ENCODE measurements around the gene MRPL9. TPM values are rescaled to one million over a fixed set of nuclear protein-coding genes. Genes with fewer than 3 reads are reported as not detected.
"Not testable (repeated sequence)": the region's sequence is repeated elsewhere in the genome, so short reads cannot be mapped to it uniquely, and the experiment has no call there.

Gene MRPL9
- polyA plus RNA-seq, 4 donors = 114 to 130 (median 121) TPM

- DNase-seq (ENCODE audit: low read depth in 4 of 4, low spot score in 3 of 4) = no peak
Measured at GRCh38 chr1:151739590-151740355, 23.5 kb downstream of the MRPL9 start.

- no peak for DNase-seq (ENCODE audit: low read depth in 4 of 4, low spot score in 3 of 4)
Measured at GRCh38 chr1:151737479-151737878, 25.8 kb downstream of the MRPL9 start.

GRCh38 chr1:151737026-151737425 is 26.3 kb downstream of the MRPL9 start:
- no peak for DNase-seq (ENCODE audit: low read depth in 4 of 4, low spot score in 3 of 4)

GRCh38 chr1:151733995-151734394 is 29.3 kb downstream of the MRPL9 start:
- not testable (repeated sequence) for DNase-seq (ENCODE audit: low read depth in 4 of 4, low spot score in 3 of 4)

GRCh38 chr1:151733126-151733525 is 30.2 kb downstream of the MRPL9 start:
- no peak for DNase-seq (ENCODE audit: low read depth in 4 of 4, low spot score in 3 of 4)

- DNase-seq (ENCODE audit: low read depth in 4 of 4, low spot score in 3 of 4) = no peak
Measured at GRCh38 chr1:151729966-151730291, 33.4 kb downstream of the MRPL9 start.

GRCh38 chr1:151729157-151729965 is 33.9 kb downstream of the MRPL9 start:
- DNase-seq (ENCODE audit: low read depth in 4 of 4, low spot score in 3 of 4) = no peak

- no peak for DNase-seq (ENCODE audit: low read depth in 4 of 4, low spot score in 3 of 4)
Measured at GRCh38 chr1:151728151-151729054, 34.9 kb downstream of the MRPL9 start.

- DNase-seq (ENCODE audit: low read depth in 4 of 4, low spot score in 3 of 4) = no peak
Measured at GRCh38 chr1:151723726-151724370, 39.4 kb downstream of the MRPL9 start.

- DNase-seq (ENCODE audit: low read depth in 4 of 4, low spot score in 3 of 4) = no peak
Measured at GRCh38 chr1:151721788-151722510, 41.3 kb downstream of the MRPL9 start.

- no peak for DNase-seq (ENCODE audit: low read depth in 4 of 4, low spot score in 3 of 4)
Measured at GRCh38 chr1:151720974-151721787, 42.1 kb downstream of the MRPL9 start, which contains the start of gene RIIAD1. Gene RIIAD1, plus strand, starts transcription at chr1:151721522. Its CDS starts 15 bp downstream, at chr1:151721537.

- no peak for DNase-seq (ENCODE audit: low read depth in 4 of 4, low spot score in 3 of 4)
Measured at GRCh38 chr1:151720554-151720953, 42.7 kb downstream of the MRPL9 start.

- no peak for DNase-seq (ENCODE audit: low read depth in 4 of 4, low spot score in 3 of 4)
Measured at GRCh38 chr1:151720125-151720524, 43.2 kb downstream of the MRPL9 start.

- no peak for DNase-seq (ENCODE audit: low read depth in 4 of 4, low spot score in 3 of 4)
Measured at GRCh38 chr1:151718666-151719065, 44.6 kb downstream of the MRPL9 start.

- no peak for DNase-seq (ENCODE audit: low read depth in 4 of 4, low spot score in 3 of 4)
Measured at GRCh38 chr1:151718011-151718431, 45.3 kb downstream of the MRPL9 start.

- DNase-seq (ENCODE audit: low read depth in 4 of 4, low spot score in 3 of 4) = peak in 1 of 4 donors; percentile 47
Measured at GRCh38 chr1:151716771-151717631, 46.3 kb downstream of the MRPL9 start, which contains the start of gene CELF3. Gene CELF3, minus strand, starts transcription at chr1:151716803. Its CDS starts 783 bp downstream, at chr1:151716020.

- DNase-seq (ENCODE audit: low read depth in 4 of 4, low spot score in 3 of 4) = no peak
Measured at GRCh38 chr1:151716405-151716762, 46.9 kb downstream of the MRPL9 start.
